Skeletal muscle tissue (tissue), 4 donors: Measurements from ENCODE around the gene CDH12. TPM values are rescaled to one million over a fixed set of nuclear protein-coding genes. Genes with fewer than 3 reads are reported as not detected.
"Not testable (repeated sequence)": the region's sequence is repeated elsewhere in the genome, so short reads cannot be mapped to it uniquely, and the experiment has no call there.

Experiments used
- H3K27ac ChIP-seq: one replicate; pipeline ENCODE4 v1.7.0; 2013; ENCODE audit warnings: mild to moderate bottlenecking, low read depth, low read length, inconsistent platforms
- H3K27me3 ChIP-seq, 3 donors: one replicate each; pipeline ENCODE4 v1.7.0; 2013; ENCODE audit warnings: low read length in 3 of 3; ENCODE audit not compliant: control insufficient read depth in 3 of 3, insufficient read depth in 3 of 3
- H3K36me3 ChIP-seq, 3 donors: one replicate each; pipeline ENCODE4 v1.7.0; 2013; ENCODE audit warnings: low read length in 3 of 3; ENCODE audit not compliant: control insufficient read depth in 3 of 3, insufficient read depth in 3 of 3
- H3K4me1 ChIP-seq, 3 donors: one replicate each; pipeline ENCODE4 v1.7.0; 2013; ENCODE audit warnings: low read length in 3 of 3, mild to moderate bottlenecking in 3 of 3; ENCODE audit not compliant: control insufficient read depth in 3 of 3, insufficient read depth in 3 of 3
- H3K4me3 ChIP-seq, 3 donors: one replicate each; pipeline ENCODE4 v1.7.0; 2013; ENCODE audit warnings: low read length in 3 of 3
- H3K9ac ChIP-seq, 3 donors: one replicate each; pipeline ENCODE4 v1.7.0; 2013; ENCODE audit warnings: low read length in 3 of 3, mild to moderate bottlenecking in 3 of 3, moderate library complexity in 2 of 3, low read depth in 1 of 3
- H3K9me3 ChIP-seq, 3 donors: one replicate each; pipeline ENCODE4 v1.7.0; 2013; ENCODE audit warnings: low read length in 3 of 3; ENCODE audit not compliant: control insufficient read depth in 3 of 3
- total RNA-seq: library from RNA; depleted of rRNA; stranded (reverse); fragments of >200 nt; gene quantifications from one replicate; pipeline ENCODE4 v1.2.3, GENCODE V29; 2014
- donor health status: Osteomylitis.

Gene CDH12
- total RNA-seq, 1 donor from 2014 or later: 1.6 TPM

DNA sequence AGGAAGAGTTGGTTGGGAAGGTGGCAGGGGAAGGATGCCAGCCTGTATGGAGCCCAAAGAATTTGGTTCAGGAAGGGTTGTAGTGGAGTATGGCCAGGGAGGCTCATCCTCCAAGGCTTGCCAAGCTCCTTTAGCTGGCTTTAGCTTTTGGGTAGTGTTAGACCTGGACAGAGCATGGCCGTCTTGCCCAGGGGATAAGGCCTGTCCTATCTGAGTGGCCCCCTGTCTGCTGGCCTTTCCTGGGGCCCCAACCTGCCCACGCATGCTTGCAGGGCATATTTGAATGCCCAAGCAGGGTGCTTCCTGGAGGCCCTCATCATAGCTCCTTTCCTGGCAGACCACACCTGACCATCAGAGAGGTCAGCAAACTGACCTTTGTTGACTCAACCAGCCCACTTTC lies 227.7 kb downstream of the CDH12 start:
- Histone ChIP-seq H3K9me3 (no peaks in the 10 kb centered on the region), H3K4me3 (no peak overlapping the region), H3K4me1 (no peaks in the 10 kb centered on the region), H3K27ac (no peak overlapping the region), H3K27me3 (no peaks in the 10 kb centered on the region), H3K36me3 (no peaks in the 10 kb centered on the region), H3K9ac (no peak overlapping the region)

DNA sequence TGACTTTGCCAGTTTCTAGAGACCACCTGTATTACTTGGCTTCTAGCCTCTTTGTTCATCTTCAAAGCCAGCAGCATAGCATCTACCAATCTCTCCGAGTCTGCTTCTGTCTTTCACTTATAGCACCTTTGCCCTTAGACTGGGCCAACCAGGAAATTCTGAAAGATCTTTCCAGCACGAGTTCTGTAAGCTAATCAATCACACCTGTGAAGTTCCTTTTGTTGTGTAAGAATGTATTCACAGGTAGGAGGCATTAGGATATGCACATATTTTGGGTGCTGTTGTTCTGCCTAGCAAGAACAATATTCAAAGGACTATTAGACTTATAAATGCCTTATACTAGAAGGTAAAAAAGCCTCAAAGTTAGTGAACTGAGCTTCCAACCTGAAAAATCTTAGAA lies 232.1 kb downstream of the CDH12 start:
- Histone ChIP-seq H3K27ac (no peak overlapping the region), H3K4me3 (no peak overlapping the region), H3K36me3 (no peaks in the 10 kb centered on the region), H3K4me1 (no peaks in the 10 kb centered on the region), H3K9ac (no peak overlapping the region), H3K9me3 (no peaks in the 10 kb centered on the region), H3K27me3 (no peaks in the 10 kb centered on the region)

- Histone ChIP-seq H3K4me3 (no peak overlapping the region), H3K27me3 (no peaks in the 10 kb centered on the region), H3K36me3 (no peaks in the 10 kb centered on the region), H3K4me1 (no peaks in the 10 kb centered on the region), H3K27ac (no peak overlapping the region), H3K9me3 (peaks cover 0 to 2% (median 0%) of the 10 kb centered on the region in 3 donors), H3K9ac (no peak overlapping the region)
Measured at GRCh38 chr5:22615964-22616363, 237.2 kb downstream of the CDH12 start.

DNA sequence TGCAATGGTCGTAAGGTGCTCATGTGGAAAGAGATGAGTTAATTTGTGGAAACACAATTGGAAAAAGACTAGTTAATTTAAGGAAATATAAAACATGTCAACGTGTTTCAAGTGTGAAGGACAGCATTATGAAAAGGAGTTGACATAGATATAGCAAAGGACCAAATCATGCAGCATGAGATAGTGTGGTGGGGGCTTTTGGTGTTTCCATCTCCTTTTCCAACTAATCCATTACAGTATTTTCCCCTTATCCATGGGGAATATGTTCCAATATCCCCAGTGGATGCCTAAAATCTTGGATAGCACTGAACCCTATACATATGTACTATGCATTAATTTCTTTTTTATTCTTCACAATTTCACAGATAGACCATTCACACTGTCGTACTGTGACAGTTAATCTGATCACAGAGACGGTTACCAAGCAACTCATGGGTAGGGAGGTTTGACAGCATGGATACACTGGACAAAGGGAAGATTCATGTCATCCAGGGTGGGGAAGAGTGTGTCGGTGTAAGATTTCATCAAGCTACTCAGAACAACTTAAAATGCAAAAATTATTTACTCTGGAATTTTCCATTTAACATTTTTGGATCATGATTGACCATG lies 238.6 kb downstream of the CDH12 start:
- Histone ChIP-seq H3K9ac (no peak overlapping the region), H3K27me3 (no peaks in the 10 kb centered on the region), H3K27ac (no peak overlapping the region), H3K4me3 (no peak overlapping the region), H3K4me1 (no peaks in the 10 kb centered on the region), H3K36me3 (no peaks in the 10 kb centered on the region), H3K9me3 (peaks cover 0 to 2% (median 0%) of the 10 kb centered on the region in 3 donors)

DNA sequence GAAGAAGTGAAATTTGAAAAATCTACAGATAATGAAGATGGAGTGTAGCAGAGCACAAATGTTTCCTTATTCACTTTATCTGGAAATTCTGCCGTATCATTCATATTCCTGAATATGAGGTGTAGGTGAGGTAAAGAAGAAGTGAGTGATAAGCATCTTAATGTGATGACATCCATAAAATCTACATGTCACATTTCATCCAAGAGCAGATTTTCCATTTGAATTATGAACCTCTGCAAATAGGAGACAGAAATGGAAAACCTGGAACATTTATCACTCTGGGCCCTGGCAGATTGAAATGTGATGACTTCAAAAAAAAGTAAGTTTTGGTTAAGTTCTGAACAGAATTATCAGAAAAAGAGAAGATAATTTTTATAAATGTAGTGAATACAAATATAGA lies 240.2 kb downstream of the CDH12 start:
- Histone ChIP-seq H3K4me3 (no peak overlapping the region), H3K9ac (no peak overlapping the region), H3K9me3 (peaks cover 0 to 2% (median 0%) of the 10 kb centered on the region in 3 donors), H3K27me3 (no peaks in the 10 kb centered on the region), H3K36me3 (no peaks in the 10 kb centered on the region), H3K4me1 (no peaks in the 10 kb centered on the region), H3K27ac (no peak overlapping the region)

- no peak overlapping the region for H3K9ac ChIP-seq
- no peaks in the 10 kb centered on the region for H3K36me3 ChIP-seq
Measured at GRCh38 chr5:22611327-22611726, 241.8 kb downstream of the CDH12 start.

DNA sequence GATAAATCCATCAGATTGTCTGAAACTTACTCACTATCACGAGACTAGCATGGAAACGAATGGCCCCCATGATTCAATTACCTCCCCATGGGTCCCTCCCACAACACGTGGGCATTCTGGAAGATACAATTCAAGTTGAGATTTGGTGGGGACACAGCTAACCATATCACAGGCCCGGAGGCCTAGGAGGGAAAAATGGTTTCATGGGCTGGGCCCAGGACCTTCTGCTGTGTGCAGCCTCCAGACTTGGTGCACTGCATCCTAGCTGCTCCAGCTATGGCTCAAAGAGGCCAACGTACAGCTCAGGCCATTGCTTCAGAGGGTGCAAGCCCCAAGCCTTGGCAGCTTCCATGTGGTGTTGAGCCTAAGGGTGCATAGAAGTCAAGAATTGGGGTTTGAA lies 245.6 kb downstream of the CDH12 start:
- not testable (repeated sequence) for H3K36me3 ChIP-seq, H3K4me3 ChIP-seq, H3K9me3 ChIP-seq, H3K4me1 ChIP-seq, H3K27me3 ChIP-seq, H3K9ac ChIP-seq, H3K27ac ChIP-seq

More at GRCh38 chr5:22611327-22611726, 241.8 kb downstream of the CDH12 start:
- no peaks in the 10 kb centered on the region for H3K4me1 ChIP-seq
- H3K27me3 ChIP-seq: no peaks in the 10 kb centered on the region
- H3K27ac ChIP-seq: no peak overlapping the region
- H3K9me3 ChIP-seq: peaks cover 0 to 2% (median 0%) of the 10 kb centered on the region in 3 donors
- H3K4me3 ChIP-seq: no peak overlapping the region

- H3K27me3 ChIP-seq: no peaks in the 10 kb centered on the region
- H3K9me3 ChIP-seq: peaks cover 0 to 3% (median 0%) of the 10 kb centered on the region in 3 donors
- no peak overlapping the region for H3K9ac ChIP-seq
- no peaks in the 10 kb centered on the region for H3K4me1 ChIP-seq
- no peak overlapping the region for H3K27ac ChIP-seq
- no peaks in the 10 kb centered on the region for H3K36me3 ChIP-seq
- no peak overlapping the region for H3K4me3 ChIP-seq
Measured at GRCh38 chr5:22605473-22605872, 247.7 kb downstream of the CDH12 start.

- H3K27me3 ChIP-seq: no peaks in the 10 kb centered on the region
- no peaks in the 10 kb centered on the region for H3K36me3 ChIP-seq
- H3K9ac ChIP-seq: no peak overlapping the region
- no peaks in the 10 kb centered on the region for H3K4me1 ChIP-seq
- no peak overlapping the region for H3K27ac ChIP-seq
- H3K9me3 ChIP-seq: peaks cover 0 to 3% (median 0%) of the 10 kb centered on the region in 3 donors
- no peak overlapping the region for H3K4me3 ChIP-seq
Measured at GRCh38 chr5:22604711-22605110, 248.4 kb downstream of the CDH12 start.

- H3K9ac ChIP-seq: no peak overlapping the region
- H3K36me3 ChIP-seq: no peaks in the 10 kb centered on the region
- no peaks in the 10 kb centered on the region for H3K9me3 ChIP-seq
- H3K4me1 ChIP-seq: no peaks in the 10 kb centered on the region
- no peak overlapping the region for H3K27ac ChIP-seq
- H3K4me3 ChIP-seq: no peak overlapping the region
- H3K27me3 ChIP-seq: no peaks in the 10 kb centered on the region
Measured at GRCh38 chr5:22598796-22599195, 254.3 kb downstream of the CDH12 start.
